LNCaP clone FGC (cell line): ENCODE measurements around the gene KRTAP5-7.
A peak's percentile ranks its signal among the peaks of the same experiment; 100 is the strongest.
"Not testable (repeated sequence)": the region's sequence is repeated elsewhere in the genome, so short reads cannot be mapped to it uniquely, and the experiment has no call there.

ENCODE experiments used
- DNase-seq: peaks from one replicate; pipeline ENCODE4 v3.0.0-alpha.2; 2011; ENCODE audit warnings: low read depth
- H3K4me3 ChIP-seq: 2 replicates; pipeline ENCODE4 v1.5.1; 2011; ENCODE audit warnings: mild to moderate bottlenecking, low read depth, low read length, control low read depth
- TF ChIP-seq, protein P1 (sequence below): IDR thresholded peaks from 2 replicates; pipeline ENCODE4 v1.5.1; 2012; ENCODE audit warnings: mild to moderate bottlenecking; ENCODE audit not compliant: control insufficient read depth, insufficient read depth; ENCODE audit errors: extremely low read depth

Gene KRTAP5-7

DNA sequence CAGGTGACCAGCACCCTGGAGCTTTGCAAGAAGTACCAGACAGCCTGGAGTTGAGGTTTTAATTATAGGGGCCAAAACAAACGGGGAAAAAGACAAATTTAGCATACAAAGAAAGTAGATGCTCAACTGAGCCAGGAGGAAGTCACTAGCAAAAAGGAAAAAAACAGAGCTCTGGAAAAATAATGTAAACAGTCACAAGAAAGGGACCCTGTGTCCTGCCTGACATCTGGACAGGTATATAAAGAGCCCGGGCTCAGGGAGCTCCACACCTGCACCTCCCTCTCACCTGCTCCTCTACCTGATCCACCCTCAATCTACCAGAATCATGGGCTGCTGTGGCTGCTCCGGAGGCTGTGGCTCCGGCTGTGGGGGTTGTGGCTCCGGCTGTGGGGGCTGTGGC is 38.2 kb downstream of the KRTAP5-7 start, which contains the start of gene KRTAP5-10:
TSS of gene KRTAP5-10 (plus strand) at position 301 of the 400 bp plus-strand sequence. CDS start at position 326, 25 bp downstream.
- no peak for DNase-seq
- TF ChIP-seq, protein P1, sequence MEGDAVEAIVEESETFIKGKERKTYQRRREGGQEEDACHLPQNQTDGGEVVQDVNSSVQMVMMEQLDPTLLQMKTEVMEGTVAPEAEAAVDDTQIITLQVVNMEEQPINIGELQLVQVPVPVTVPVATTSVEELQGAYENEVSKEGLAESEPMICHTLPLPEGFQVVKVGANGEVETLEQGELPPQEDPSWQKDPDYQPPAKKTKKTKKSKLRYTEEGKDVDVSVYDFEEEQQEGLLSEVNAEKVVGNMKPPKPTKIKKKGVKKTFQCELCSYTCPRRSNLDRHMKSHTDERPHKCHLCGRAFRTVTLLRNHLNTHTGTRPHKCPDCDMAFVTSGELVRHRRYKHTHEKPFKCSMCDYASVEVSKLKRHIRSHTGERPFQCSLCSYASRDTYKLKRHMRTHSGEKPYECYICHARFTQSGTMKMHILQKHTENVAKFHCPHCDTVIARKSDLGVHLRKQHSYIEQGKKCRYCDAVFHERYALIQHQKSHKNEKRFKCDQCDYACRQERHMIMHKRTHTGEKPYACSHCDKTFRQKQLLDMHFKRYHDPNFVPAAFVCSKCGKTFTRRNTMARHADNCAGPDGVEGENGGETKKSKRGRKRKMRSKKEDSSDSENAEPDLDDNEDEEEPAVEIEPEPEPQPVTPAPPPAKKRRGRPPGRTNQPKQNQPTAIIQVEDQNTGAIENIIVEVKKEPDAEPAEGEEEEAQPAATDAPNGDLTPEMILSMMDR, result no peak
- H3K4me3 ChIP-seq, result no peak within 1 kb of the TSS

DNA sequence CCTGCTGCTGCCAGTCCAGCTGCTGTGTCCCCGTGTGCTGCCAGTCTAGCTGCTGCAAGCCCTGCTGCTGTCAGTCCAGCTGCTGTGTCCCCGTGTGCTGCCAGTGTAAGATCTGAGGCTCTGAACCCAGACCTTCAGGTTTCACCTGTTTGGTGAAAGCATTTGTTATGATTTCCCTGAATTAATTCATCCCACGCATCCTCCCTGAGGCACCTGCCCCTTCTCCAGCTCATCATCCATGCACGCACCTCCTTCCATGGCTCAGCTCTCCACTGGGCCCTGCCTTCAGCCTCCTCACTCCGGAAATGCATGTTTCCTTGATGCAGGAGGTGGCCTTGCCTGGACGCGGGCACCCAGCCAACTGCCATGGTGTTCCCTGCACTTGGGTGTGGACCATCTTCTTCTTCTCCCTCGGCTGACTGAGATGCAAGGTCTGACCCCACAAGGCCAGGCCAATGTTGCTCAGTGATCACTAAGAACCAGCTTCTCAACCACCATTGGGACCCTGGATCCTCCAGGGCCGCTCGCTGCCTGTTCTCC is 39.1 kb downstream of the KRTAP5-7 start:
- H3K4me3 ChIP-seq, result no peak overlapping the region
- DNase-seq, result no peak
- TF ChIP-seq, protein P1, result no peak

DNA sequence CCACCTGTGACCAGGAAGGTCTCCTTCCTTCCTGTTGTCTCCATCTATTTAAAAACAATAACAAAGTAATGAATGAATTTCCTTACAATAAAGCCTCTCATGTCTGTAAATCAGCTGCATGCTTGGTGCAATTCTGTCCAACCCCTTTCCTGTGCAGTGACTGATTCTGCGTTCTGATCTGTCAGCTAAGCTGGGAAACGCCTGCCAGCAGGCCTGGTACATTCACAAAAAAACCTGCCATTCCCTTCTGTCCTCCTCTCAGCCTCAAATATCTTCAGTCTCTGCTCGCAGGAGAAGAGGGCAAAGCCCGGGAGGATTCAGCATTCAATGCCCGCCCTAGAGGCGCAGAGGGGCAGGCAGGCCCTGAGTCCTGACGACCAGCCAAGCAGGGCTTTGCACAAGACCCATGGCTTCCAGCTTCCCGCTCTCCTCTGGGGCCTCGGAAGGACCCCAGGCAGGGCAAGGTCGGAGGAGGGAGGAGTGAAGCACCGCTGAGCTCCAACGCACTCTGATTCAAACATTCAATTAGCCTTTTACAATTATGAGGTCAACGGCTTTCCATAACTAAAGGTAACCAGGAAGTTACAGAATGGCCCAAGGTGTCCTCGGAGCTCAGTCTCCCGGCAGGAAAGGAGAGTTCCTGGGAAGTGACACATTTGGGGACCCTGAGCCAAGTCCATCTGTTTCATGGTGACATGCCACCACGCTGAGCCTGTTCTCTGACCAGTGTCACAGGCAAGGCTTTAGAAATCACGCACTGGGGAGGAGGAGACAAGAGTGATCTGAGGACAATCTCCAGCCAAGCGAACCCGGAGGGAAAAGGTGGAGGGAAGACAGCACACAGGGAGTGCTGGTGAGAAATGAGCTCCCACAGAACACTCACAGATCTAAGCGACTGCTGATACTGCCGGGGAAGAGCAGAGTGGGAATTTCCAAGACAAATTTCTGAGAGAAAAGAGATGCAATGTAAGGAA is 39.8 kb downstream of the KRTAP5-7 start:
- not testable (repeated sequence) for H3K4me3 ChIP-seq, DNase-seq

DNA sequence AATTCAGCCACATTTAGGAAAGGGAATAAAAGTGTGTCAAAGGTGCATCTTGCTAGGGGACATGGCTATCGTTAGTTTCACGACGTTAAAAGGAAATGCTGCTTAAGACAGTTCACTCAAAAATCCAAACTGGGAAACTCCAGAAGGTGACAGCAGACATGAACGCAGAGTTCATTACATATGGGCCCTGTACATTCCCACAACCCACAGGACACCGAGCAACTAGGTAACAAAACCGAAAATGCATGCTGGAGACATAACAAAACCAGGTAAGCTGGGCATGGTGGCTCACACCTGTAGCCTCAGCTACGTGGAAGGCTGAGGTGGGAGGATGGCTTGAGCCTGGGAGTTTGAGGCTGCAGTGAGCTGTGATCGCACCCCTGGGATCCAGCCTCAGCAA is 40.6 kb downstream of the KRTAP5-7 start:
- H3K4me3 ChIP-seq, DNase-seq: not testable (repeated sequence)

DNA sequence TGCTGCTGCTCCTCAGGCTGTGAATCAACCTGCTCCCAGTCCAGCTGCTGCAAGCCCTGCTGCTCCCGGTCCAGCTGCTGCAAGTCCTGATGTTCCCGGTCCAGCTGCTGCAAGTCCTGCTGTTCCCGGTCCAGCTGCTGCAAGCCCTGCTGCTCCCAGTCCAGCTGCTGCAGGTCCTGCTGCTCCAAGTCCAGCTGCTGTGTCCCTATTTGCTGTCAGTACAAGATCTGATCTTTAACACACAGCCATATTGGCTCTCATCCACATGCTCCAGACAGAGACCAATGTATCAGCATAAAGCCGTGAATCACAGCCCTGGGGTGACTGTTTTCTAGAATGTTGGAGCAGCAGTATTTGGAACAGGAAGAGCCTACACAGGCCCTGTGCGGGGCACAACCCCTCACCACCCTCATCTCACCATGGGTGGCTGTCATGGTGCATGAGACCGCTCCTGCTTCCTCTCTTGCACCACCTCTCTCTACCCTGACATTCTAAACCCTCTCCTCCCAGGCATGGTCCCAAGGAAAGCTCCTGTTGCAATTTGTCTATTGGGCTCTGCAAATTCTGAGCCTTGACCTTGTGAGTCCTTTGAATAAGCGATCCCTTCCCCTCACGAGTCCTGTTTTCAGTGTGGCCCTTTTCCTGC is 41.8 kb downstream of the KRTAP5-7 start:
- H3K4me3 ChIP-seq, result no peak overlapping the region
- DNase-seq, result peak; percentile 22
- TF ChIP-seq, protein P1, result no peak

DNA sequence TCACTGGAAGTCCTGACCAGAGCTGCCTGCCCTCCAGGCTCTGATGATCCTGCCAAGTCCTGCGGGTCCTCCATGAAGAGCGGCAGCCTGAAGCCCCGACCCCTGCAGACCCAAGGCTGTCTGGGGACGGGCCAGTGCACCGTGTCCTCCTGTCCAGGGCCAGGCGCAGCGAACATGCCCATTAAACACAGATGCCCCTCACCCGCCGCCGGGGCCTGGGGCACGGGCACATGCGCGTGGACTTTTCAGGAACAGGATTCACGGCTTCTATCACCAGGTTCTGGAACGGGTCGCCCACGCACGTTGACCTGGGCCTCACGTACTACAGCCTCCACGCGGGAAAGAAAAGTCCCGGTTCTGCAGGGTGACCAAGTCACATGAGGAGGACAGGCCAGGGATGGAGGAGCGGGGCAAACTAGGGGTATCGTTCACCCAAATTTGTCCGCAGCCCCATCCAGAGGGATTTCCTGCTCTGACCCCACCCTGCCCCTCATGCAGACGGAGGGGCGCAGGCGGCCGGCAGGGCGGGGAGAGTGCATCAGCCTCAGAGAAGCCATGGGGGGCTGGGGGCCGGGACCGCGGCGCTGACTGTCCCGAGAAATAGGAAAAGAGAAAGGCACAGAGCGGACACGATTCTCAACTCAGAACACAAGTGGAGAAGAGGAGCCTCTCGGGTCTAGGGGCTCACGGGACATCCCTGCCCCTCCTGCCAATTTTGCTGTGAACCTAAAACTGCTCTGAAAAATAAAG is 44.2 kb downstream of the KRTAP5-7 start:
- not testable (repeated sequence) for H3K4me3 ChIP-seq, DNase-seq

DNA sequence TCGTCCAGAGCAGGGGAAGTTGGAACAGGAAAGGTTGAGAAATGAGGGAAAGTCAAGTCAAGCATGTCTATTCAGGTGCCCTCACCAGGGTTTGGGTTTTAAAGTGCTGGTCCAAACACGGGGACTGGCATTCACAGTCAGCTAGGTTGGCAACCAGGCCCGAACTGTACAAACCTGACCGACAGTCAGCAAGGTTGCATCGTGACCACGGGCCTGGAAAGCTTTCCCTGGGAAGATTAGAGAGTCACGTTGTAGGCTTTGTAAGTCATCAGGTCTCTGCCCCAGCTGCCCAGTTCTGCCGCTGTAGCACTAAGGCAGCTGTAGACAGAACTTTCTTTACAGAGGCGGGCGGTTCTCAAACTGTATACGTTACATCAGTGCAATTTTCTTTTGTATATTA is 45.7 kb downstream of the KRTAP5-7 start:
- H3K4me3 ChIP-seq, result no peak overlapping the region
- DNase-seq, result no peak
- TF ChIP-seq, protein P1, result no peak

DNA sequence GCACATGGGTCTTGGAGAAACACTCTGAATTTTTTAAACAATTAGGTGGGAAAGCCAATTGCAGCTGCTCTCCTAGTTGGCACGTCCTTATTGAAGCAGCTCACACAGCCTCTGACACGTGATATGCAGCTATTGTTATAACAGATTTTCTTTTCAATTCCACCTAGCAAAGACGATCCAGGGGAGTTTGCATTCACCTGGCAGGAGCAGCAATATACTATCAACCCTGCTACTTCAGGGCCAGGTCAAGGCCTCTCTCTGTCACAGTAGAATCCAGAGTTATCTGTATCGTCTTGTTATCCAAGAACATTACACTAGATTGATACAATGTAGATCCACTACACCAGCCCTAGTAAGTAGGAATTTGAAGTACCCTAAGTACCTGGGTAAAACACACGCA is 47.4 kb downstream of the KRTAP5-7 start:
- no peak overlapping the region for H3K4me3 ChIP-seq
- no peak for DNase-seq
- TF ChIP-seq, protein P1, result no peak
